Measurements from ENCODE around the gene IFI6. TPM values are rescaled to one million over a fixed set of nuclear protein-coding genes. Genes with fewer than 3 reads are reported as not detected.

IFI6 gene
- total RNA-seq, 1 experiment from 2014 or later: 4.3 TPM

DNA sequence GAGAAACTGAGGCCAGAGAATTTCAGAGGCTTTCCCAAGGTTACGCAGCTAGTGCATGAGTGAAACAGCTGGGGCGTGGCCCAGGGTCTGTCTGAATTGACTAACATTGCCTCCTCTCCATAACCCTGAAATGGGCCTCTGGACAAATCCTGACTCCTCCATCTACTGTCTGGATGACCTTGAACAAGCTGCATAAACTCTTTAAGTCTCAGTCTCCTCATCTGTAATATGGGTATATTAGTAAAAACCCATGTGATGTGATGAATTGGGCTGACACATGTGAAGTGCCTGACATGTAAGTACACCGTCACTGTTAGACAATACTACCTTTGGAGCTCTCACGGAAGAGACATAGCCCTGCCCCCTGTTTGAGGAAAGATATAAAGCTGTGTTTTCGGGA is 24.7 kb downstream of the IFI6 start:
- no peak overlapping the region for H2BK120ac ChIP-seq (ENCODE audit: low read depth, low read length, poor library complexity, severe bottlenecking)
- H2BK12ac ChIP-seq (ENCODE audit: insufficient read length, low read depth, low read length): no peak overlapping the region
- H3K79me2 ChIP-seq (ENCODE audit: insufficient read depth, low read length): no peaks in the 10 kb centered on the region
- H3K4me1 ChIP-seq (ENCODE audit: insufficient read depth, low read length): peaks cover 10% of the 10 kb centered on the region
- TF ChIP-seq, protein P1, sequence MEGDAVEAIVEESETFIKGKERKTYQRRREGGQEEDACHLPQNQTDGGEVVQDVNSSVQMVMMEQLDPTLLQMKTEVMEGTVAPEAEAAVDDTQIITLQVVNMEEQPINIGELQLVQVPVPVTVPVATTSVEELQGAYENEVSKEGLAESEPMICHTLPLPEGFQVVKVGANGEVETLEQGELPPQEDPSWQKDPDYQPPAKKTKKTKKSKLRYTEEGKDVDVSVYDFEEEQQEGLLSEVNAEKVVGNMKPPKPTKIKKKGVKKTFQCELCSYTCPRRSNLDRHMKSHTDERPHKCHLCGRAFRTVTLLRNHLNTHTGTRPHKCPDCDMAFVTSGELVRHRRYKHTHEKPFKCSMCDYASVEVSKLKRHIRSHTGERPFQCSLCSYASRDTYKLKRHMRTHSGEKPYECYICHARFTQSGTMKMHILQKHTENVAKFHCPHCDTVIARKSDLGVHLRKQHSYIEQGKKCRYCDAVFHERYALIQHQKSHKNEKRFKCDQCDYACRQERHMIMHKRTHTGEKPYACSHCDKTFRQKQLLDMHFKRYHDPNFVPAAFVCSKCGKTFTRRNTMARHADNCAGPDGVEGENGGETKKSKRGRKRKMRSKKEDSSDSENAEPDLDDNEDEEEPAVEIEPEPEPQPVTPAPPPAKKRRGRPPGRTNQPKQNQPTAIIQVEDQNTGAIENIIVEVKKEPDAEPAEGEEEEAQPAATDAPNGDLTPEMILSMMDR (conservative IDR thresholded peaks at IDR 0.05): no peak
- H3K9me3 Mint-ChIP-seq: no peaks in the 10 kb centered on the region; a peak in 1 of 5 replicates
- H4K91ac ChIP-seq (ENCODE audit: insufficient read length, low read depth, low read length): no peak overlapping the region
- H3K27ac ChIP-seq (ENCODE audit: insufficient read length, low read depth, low read length): no peak overlapping the region
- H3K27me3 Mint-ChIP-seq (ENCODE audit: low read depth): peaks cover 2% of the 10 kb centered on the region
- H3K23ac ChIP-seq (ENCODE audit: insufficient read length, low read depth, low read length): no peak overlapping the region
- no peak overlapping the region for H3T11ph ChIP-seq (ENCODE audit: low read length)
- no peak overlapping the region for H2BK15ac ChIP-seq (ENCODE audit: low read depth, low read length)
- no peaks in the 10 kb centered on the region for H3K9me3 ChIP-seq (ENCODE audit: control insufficient read depth, low read depth, low read length)
- H3K56ac ChIP-seq (ENCODE audit: insufficient read length, low read depth, low read length): no peak overlapping the region
- no peaks in the 10 kb centered on the region for H4K20me1 ChIP-seq (ENCODE audit: control insufficient read depth, insufficient read depth, insufficient read length)
- no peak overlapping the region for H2BK5ac ChIP-seq (ENCODE audit: insufficient read length, low read length)
- H3K4me1 Mint-ChIP-seq: peaks cover 20 to 26% of the 10 kb centered on the region in 2 experiments
- no peak overlapping the region for H4K8ac ChIP-seq (replicated peaks; ENCODE audit: insufficient read length, low read depth, low read length)
- no peak overlapping the region for H3K4me2 ChIP-seq (ENCODE audit: insufficient read depth, insufficient read length, low read length)
- no peak overlapping the region for H3K18ac ChIP-seq (ENCODE audit: insufficient read length, low read depth, low read length)
- no peaks in the 10 kb centered on the region for H3K79me1 ChIP-seq (ENCODE audit: insufficient read depth, low read depth, low read length, poor library complexity, severe bottlenecking)
- H2BK20ac ChIP-seq (ENCODE audit: low read depth, low read length, poor library complexity, severe bottlenecking): no peak overlapping the region
- no CpG with 5 or more reads among the region's 5 CpGs for WGBS (ENCODE audit: extremely low coverage, insufficient read length, low lambda C conversion rate)
- no peak overlapping the region for H2AFZ ChIP-seq (ENCODE audit: low read length)
- DNase-seq: no peak
- H3K27ac Mint-ChIP-seq: no peak overlapping the region
- H3K9ac ChIP-seq (ENCODE audit: extremely low read depth, insufficient read length, low read length): no peak overlapping the region
- no peak overlapping the region for H4K5ac ChIP-seq (ENCODE audit: insufficient read length, low read depth, low read length)
- H3K4me3 Mint-ChIP-seq: no peak overlapping the region
- no peaks in the 10 kb centered on the region for H3K36me3 Mint-ChIP-seq (ENCODE audit: insufficient read depth in 1 of 3, low read depth in 3 of 3)
- no peak overlapping the region for H3K14ac ChIP-seq (ENCODE audit: insufficient read depth, low read length)
- no peak overlapping the region for H3K4ac ChIP-seq (ENCODE audit: low read depth, low read length)
- H3K23me2 ChIP-seq (ENCODE audit: insufficient read length, low read depth, low read length, poor library complexity, severe bottlenecking): no peaks in the 10 kb centered on the region
- no peak overlapping the region for H2AK5ac ChIP-seq (ENCODE audit: insufficient read length, low read length)
- H3K27me3 ChIP-seq (ENCODE audit: insufficient read depth, low read length): no peaks in the 10 kb centered on the region

Data from H9 (cell line).